PC-3 (cell line): ENCODE results near the gene SULT1E1. TPM values are rescaled to one million over a fixed set of nuclear protein-coding genes. Genes with fewer than 3 reads are reported as not detected.
A peak's percentile ranks its signal among the peaks of the same experiment; 100 is the strongest.

Experiments
- ATAC-seq: fragments of 200-7000 bp; cut with Tn5 transposase; 2 replicates; pipeline ENCODE4 v1.9.1; 2020; ENCODE audit warnings: mild to moderate bottlenecking, moderate library complexity
- BruUV-seq: library from RNA; stranded (reverse); fragments of 400-500 nt; replicated peaks from 2 replicates; lab custom pipeline; 2021; lab: Mats Ljungman, UMichigan
- CTCF ChIA-PET: fragments of 300-600 bp; sonication (Branson Sonifier 250); formaldehyde crosslinking; loops from one replicate; lab custom pipeline; 2022; ENCODE audit warnings: antibody characterized with exemption; lab: Charles Lee
- POLR2A ChIA-PET: fragments of 300-600 bp; sonication (Branson Sonifier 250); formaldehyde crosslinking; loops from one replicate; lab custom pipeline; 2022; ENCODE audit warnings: antibody characterized with exemption; ENCODE audit not compliant: unreplicated experiment; lab: Charles Lee
- DNase-seq: peaks from one replicate; pipeline ENCODE4 v3.0.0-alpha.2; 2015
- H2AFZ ChIP-seq: fragments of 300-600 bp; sonication (generic); 2 replicates; pipeline ENCODE4 v1.6.0; 2016; ENCODE audit warnings: antibody characterized with exemption, low read length
- H3F3A ChIP-seq: fragments of 300-600 bp; sonication (generic); one replicate; pipeline ENCODE4 v1.6.0; 2017; ENCODE audit warnings: antibody characterized with exemption, low read length, control low read depth, mild to moderate bottlenecking; ENCODE audit not compliant: unreplicated experiment
- H3K27ac ChIP-seq: fragments of 300-600 bp; sonication (generic); 2 replicates; pipeline ENCODE4 v1.5.1; 2016; ENCODE audit warnings: mild to moderate bottlenecking, low read length
- H3K27me3 ChIP-seq: fragments of 300-600 bp; sonication (generic); 2 replicates; pipeline ENCODE4 v1.6.1; 2016; ENCODE audit warnings: low read length, mixed read lengths
- H3K36me3 ChIP-seq: fragments of 300-600 bp; sonication (generic); 2 replicates; pipeline ENCODE4 v1.6.1; 2016; ENCODE audit warnings: low read depth, mixed run types, low read length, mixed read lengths
- H3K4me1 ChIP-seq: fragments of 300-600 bp; sonication (generic); 2 replicates; pipeline ENCODE4 v1.5.1; 2016; ENCODE audit warnings: low read length; ENCODE audit not compliant: insufficient read depth
- H3K4me2 ChIP-seq: fragments of 300-600 bp; sonication (generic); 2 replicates; pipeline ENCODE4 v1.6.0; 2016; ENCODE audit warnings: low read length
- H3K4me3 ChIP-seq: fragments of 300-600 bp; sonication (generic); 2 replicates; pipeline ENCODE4 v1.5.1; 2016; ENCODE audit warnings: mild to moderate bottlenecking, low read length, mixed read lengths
- H3K79me2 ChIP-seq: fragments of 300-600 bp; sonication (generic); 2 replicates; pipeline ENCODE4 v1.6.1; 2017; ENCODE audit warnings: low read length, mixed read lengths
- H3K9ac ChIP-seq: fragments of 300-600 bp; sonication (generic); 2 replicates; pipeline ENCODE4 v1.6.0; 2016; ENCODE audit warnings: mild to moderate bottlenecking, low read length
- H3K9me2 ChIP-seq: fragments of 300-600 bp; sonication (generic); replicated peaks from 2 replicates; pipeline ENCODE4 v1.6.1; 2016; ENCODE audit warnings: mixed run types, low read length, mixed read lengths
- H3K9me3 ChIP-seq: fragments of 300-600 bp; sonication (generic); 2 replicates; pipeline ENCODE4 v1.6.1; 2016; ENCODE audit warnings: low read length, mixed read lengths
- H4K20me1 ChIP-seq: fragments of 300-600 bp; sonication (generic); 2 replicates; pipeline ENCODE4 v1.6.1; 2016; ENCODE audit warnings: low read length, mixed read lengths
- EZH2 ChIP-seq: fragments of 300-600 bp; sonication (generic); IDR thresholded peaks from one replicate; pipeline ENCODE4 v1.6.1; 2017; ENCODE audit warnings: antibody characterized with exemption, mild to moderate bottlenecking, low read length; ENCODE audit not compliant: unreplicated experiment
- EZH2phosphoT487 ChIP-seq: fragments of 300-600 bp; sonication (generic); IDR thresholded peaks from 2 replicates; pipeline ENCODE4 v1.6.1; 2018; ENCODE audit warnings: mild to moderate bottlenecking, antibody characterized with exemption, low read length, borderline replicate concordance
- intact Hi-C: fragments of 100-400 bp; cut with micrococcal nuclease; formaldehyde crosslinking; loops from 2 replicates; pipeline ENCODE4 v1.9.0; 2023
- total RNA-seq: library from RNA; depleted of rRNA; stranded (reverse); fragments of >200 nt; gene quantifications from 2 replicates; pipeline ENCODE4 v1.2.3, GENCODE V29; 2014
- TF ChIP-seq, protein P1 (sequence below): fragments of 300-600 bp; sonication (generic); conservative IDR thresholded peaks from 2 replicates; pipeline ENCODE4 v1.5.1; 2017; ENCODE audit warnings: antibody characterized with exemption, low read depth, mild to moderate bottlenecking, low read length

SULT1E1 gene
- total RNA-seq, 1 experiment from 2014 or later, result not detected

GRCh38 chr4:69831270-69831627, 28.7 kb downstream of the SULT1E1 start:
- no peak for DNase-seq
- ChIA-PET POLR2A (no interaction called here), CTCF (no interaction called here)
- Histone ChIP-seq H4K20me1 (no peaks in the 10 kb centered on the region), H3K4me2 (peak overlapping the region; percentile 51), H3K36me3 (no peaks in the 10 kb centered on the region), H3K9me3 (no peaks in the 10 kb centered on the region), H2AFZ (peak overlapping the region; percentile 2; the same call in 1 of the 2 replicates), H3K27ac (no peak overlapping the region), H3K9ac (no peak overlapping the region), H3K4me1 (peaks cover 12% of the 10 kb centered on the region), H3K79me2 (no peaks in the 10 kb centered on the region), H3F3A (no peaks in the 10 kb centered on the region), H3K27me3 (no peaks in the 10 kb centered on the region), H3K4me3 (peak overlapping the region; percentile 3; the same call in 1 of the 2 replicates), H3K9me2 (no peaks in the 10 kb centered on the region)
- no TSS peak for BruUV-seq
- ATAC-seq, result no peak
- intact Hi-C loops, result no loop called here
- TF ChIP-seq EZH2 (no peak), EZH2phosphoT487 (no peak)
- TF ChIP-seq, protein P1, sequence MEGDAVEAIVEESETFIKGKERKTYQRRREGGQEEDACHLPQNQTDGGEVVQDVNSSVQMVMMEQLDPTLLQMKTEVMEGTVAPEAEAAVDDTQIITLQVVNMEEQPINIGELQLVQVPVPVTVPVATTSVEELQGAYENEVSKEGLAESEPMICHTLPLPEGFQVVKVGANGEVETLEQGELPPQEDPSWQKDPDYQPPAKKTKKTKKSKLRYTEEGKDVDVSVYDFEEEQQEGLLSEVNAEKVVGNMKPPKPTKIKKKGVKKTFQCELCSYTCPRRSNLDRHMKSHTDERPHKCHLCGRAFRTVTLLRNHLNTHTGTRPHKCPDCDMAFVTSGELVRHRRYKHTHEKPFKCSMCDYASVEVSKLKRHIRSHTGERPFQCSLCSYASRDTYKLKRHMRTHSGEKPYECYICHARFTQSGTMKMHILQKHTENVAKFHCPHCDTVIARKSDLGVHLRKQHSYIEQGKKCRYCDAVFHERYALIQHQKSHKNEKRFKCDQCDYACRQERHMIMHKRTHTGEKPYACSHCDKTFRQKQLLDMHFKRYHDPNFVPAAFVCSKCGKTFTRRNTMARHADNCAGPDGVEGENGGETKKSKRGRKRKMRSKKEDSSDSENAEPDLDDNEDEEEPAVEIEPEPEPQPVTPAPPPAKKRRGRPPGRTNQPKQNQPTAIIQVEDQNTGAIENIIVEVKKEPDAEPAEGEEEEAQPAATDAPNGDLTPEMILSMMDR, result no peak

- Histone ChIP-seq H3K4me2 (peak overlapping the region; percentile 51), H3K9ac (no peak overlapping the region), H3K4me3 (peak overlapping the region; percentile 3; the same call in 1 of the 2 replicates), H2AFZ (peak overlapping the region; percentile 2; the same call in 1 of the 2 replicates), H4K20me1 (no peaks in the 10 kb centered on the region), H3K27me3 (no peaks in the 10 kb centered on the region), H3K9me3 (no peaks in the 10 kb centered on the region), H3K79me2 (no peaks in the 10 kb centered on the region), H3K9me2 (no peaks in the 10 kb centered on the region), H3K27ac (peak overlapping the region; percentile 28; the same call in 1 of the 2 replicates), H3F3A (no peaks in the 10 kb centered on the region), H3K4me1 (peaks cover 12% of the 10 kb centered on the region), H3K36me3 (no peaks in the 10 kb centered on the region)
- TF ChIP-seq EZH2phosphoT487 (no peak), EZH2 (no peak)
- TF ChIP-seq, protein P1, result no peak; the same call in none of the 2 replicates
- no TSS peak for BruUV-seq
- peak; percentile 83 for DNase-seq
- CTCF ChIA-PET, result no interaction called here
- intact Hi-C loops, result no loop called here
- peak; percentile 46 for ATAC-seq
- POLR2A ChIA-PET, result no interaction called here
Measured at GRCh38 chr4:69830560-69831269, 29.2 kb downstream of the SULT1E1 start.

GRCh38 chr4:69830192-69830559, 29.8 kb downstream of the SULT1E1 start:
- H2AFZ ChIP-seq, result no peak overlapping the region
- no peaks in the 10 kb centered on the region for H3K36me3 ChIP-seq
- CTCF ChIA-PET, result no interaction called here
- ATAC-seq (no peak), DNase-seq (no peak)
- no peaks in the 10 kb centered on the region for H4K20me1 ChIP-seq
- TF ChIP-seq EZH2 (no peak), EZH2phosphoT487 (no peak)
- TF ChIP-seq, protein P1, result no peak
- H3F3A ChIP-seq, result no peaks in the 10 kb centered on the region
- 0 out of 2 replicates have a peak overlapping the region, but pooled peaks have one; percentile 19 for H3K4me2 ChIP-seq
- H3K27me3 ChIP-seq, result no peaks in the 10 kb centered on the region
- POLR2A ChIA-PET, result no interaction called here
- peaks cover 12% of the 10 kb centered on the region for H3K4me1 ChIP-seq
- no peaks in the 10 kb centered on the region for H3K9me3 ChIP-seq
- no peak overlapping the region for H3K9ac ChIP-seq
- H3K27ac ChIP-seq, result no peak overlapping the region
- no TSS peak for BruUV-seq
- H3K79me2 ChIP-seq, result no peaks in the 10 kb centered on the region
- no peaks in the 10 kb centered on the region for H3K9me2 ChIP-seq
- no peak overlapping the region for H3K4me3 ChIP-seq
- intact Hi-C loops, result no loop called here
